GM12878 (cell line): ENCODE measurements around the gene DCAF8.

Source experiments
- FOXM1 ChIP-seq: IDR thresholded peaks from 2 replicates; pipeline ENCODE4 v1.6.1; 2012; ENCODE audit warnings: low read depth, mild to moderate bottlenecking, inconsistent platforms, low read length, moderate library complexity
- NRF1 ChIP-seq: conservative IDR thresholded peaks from 2 replicates; pipeline ENCODE4 v1.6.1; 2011; ENCODE audit warnings: mild to moderate bottlenecking, low read depth, low read length, improper control_type of control experiment
- POLR2AphosphoS5 ChIP-seq: IDR thresholded peaks from 2 replicates; pipeline ENCODE4 v1.6.1; 2011; ENCODE audit warnings: mild to moderate bottlenecking, low read length, inconsistent platforms
- ZBTB33 ChIP-seq: fragments of 450-650 bp; IDR thresholded peaks from 2 replicates; pipeline ENCODE4 v1.6.1; 2017; ENCODE audit warnings: mild to moderate bottlenecking

GRCh38 chr1:160309185-160309557 lies 46.8 kb upstream of the DCAF8 start:
- no peak for TF ChIP-seq ZBTB33
- TF ChIP-seq FOXM1, result no peak
- TF ChIP-seq NRF1, result no peak
- TF ChIP-seq POLR2AphosphoS5, result no peak
